ENCODE measurements around the gene CTSD. TPM values are rescaled to one million over a fixed set of nuclear protein-coding genes. Genes with fewer than 3 reads are reported as not detected.

Gene CTSD
- total RNA-seq, 1 donor from 2014 or later: 92.1 TPM

- DNase-seq (ENCODE audit: low spot score): no peak
- H3K4me1 Mint-ChIP-seq (ENCODE audit: low read depth): peaks cover 37% of the 10 kb centered on the region
- peaks cover 12% of the 10 kb centered on the region for H3K27me3 Mint-ChIP-seq (ENCODE audit: insufficient read depth)
- intact Hi-C loops (cut with micrococcal nuclease): no loop called here
- no peak overlapping the region for H3K27ac Mint-ChIP-seq
- peaks cover 18% of the 10 kb centered on the region for H3K36me3 Mint-ChIP-seq (ENCODE audit: low read depth)
- no peaks in the 10 kb centered on the region for H3K9me3 Mint-ChIP-seq
- H3K4me3 Mint-ChIP-seq: no peak overlapping the region
Measured at GRCh38 chr11:1753229-1753928, 10.3 kb downstream of the CTSD start.

- no peak for DNase-seq (ENCODE audit: low spot score)
- H3K4me1 Mint-ChIP-seq (ENCODE audit: low read depth): peaks cover 32% of the 10 kb centered on the region
- H3K36me3 Mint-ChIP-seq (ENCODE audit: low read depth): peaks cover 18% of the 10 kb centered on the region
- peaks cover 12% of the 10 kb centered on the region for H3K27me3 Mint-ChIP-seq (ENCODE audit: insufficient read depth)
- no peak overlapping the region for H3K27ac Mint-ChIP-seq
- no peak overlapping the region for H3K4me3 Mint-ChIP-seq
- H3K9me3 Mint-ChIP-seq: no peaks in the 10 kb centered on the region
- intact Hi-C loops (cut with micrococcal nuclease): no loop called here
Measured at GRCh38 chr11:1752907-1753228, 10.9 kb downstream of the CTSD start.

GRCh38 chr11:1751999-1752906, 11.5 kb downstream of the CTSD start:
- no peak for DNase-seq (ENCODE audit: low spot score)
- Mint-ChIP-seq H3K9me3 (no peaks in the 10 kb centered on the region), H3K4me1 (ENCODE audit: low read depth) (peaks cover 26% of the 10 kb centered on the region), H3K27ac (no peak overlapping the region), H3K36me3 (ENCODE audit: low read depth) (peaks cover 18% of the 10 kb centered on the region), H3K27me3 (ENCODE audit: insufficient read depth) (peaks cover 12% of the 10 kb centered on the region), H3K4me3 (no peak overlapping the region)
- intact Hi-C loops (cut with micrococcal nuclease): no loop called here

- H3K36me3 Mint-ChIP-seq (ENCODE audit: low read depth): peaks cover 18% of the 10 kb centered on the region
- no peak overlapping the region for H3K4me3 Mint-ChIP-seq
- intact Hi-C loops (cut with micrococcal nuclease): no loop called here
- peaks cover 24% of the 10 kb centered on the region for H3K4me1 Mint-ChIP-seq (ENCODE audit: low read depth)
- no peak for DNase-seq (ENCODE audit: low spot score)
- H3K27me3 Mint-ChIP-seq (ENCODE audit: insufficient read depth): peaks cover 12% of the 10 kb centered on the region
- no peaks in the 10 kb centered on the region for H3K9me3 Mint-ChIP-seq
- no peak overlapping the region for H3K27ac Mint-ChIP-seq
Measured at GRCh38 chr11:1751531-1751921, 12.2 kb downstream of the CTSD start.

GRCh38 chr11:1750840-1751530, 12.7 kb downstream of the CTSD start:
- peaks cover 12% of the 10 kb centered on the region for H3K27me3 Mint-ChIP-seq (ENCODE audit: insufficient read depth)
- peaks cover 18% of the 10 kb centered on the region for H3K36me3 Mint-ChIP-seq (ENCODE audit: low read depth)
- DNase-seq (ENCODE audit: low spot score): no peak
- no peaks in the 10 kb centered on the region for H3K9me3 Mint-ChIP-seq
- no peak overlapping the region for H3K27ac Mint-ChIP-seq
- intact Hi-C loops (cut with micrococcal nuclease): no loop called here
- H3K4me1 Mint-ChIP-seq (ENCODE audit: low read depth): peaks cover 22% of the 10 kb centered on the region
- H3K4me3 Mint-ChIP-seq: no peak overlapping the region

- Mint-ChIP-seq H3K27me3 (ENCODE audit: insufficient read depth) (peaks cover 12% of the 10 kb centered on the region), H3K27ac (no peak within 1 kb of the TSS), H3K9me3 (no peaks in the 10 kb centered on the region), H3K4me3 (peak within 1 kb of the TSS; percentile 34), H3K4me1 (ENCODE audit: low read depth) (peaks cover 16% of the 10 kb centered on the region), H3K36me3 (ENCODE audit: low read depth) (peaks cover 13% of the 10 kb centered on the region)
- DNase-seq (ENCODE audit: low spot score): no peak
- intact Hi-C loops (cut with micrococcal nuclease): no loop called here
Measured at GRCh38 chr11:1750481-1750839, 13.3 kb downstream of the CTSD start, which contains the start of gene IFITM10. Gene IFITM10, minus strand, starts transcription at chr11:1750595. Its CDS starts 153 bp downstream, at chr11:1750442.

- peaks cover 11% of the 10 kb centered on the region for H3K36me3 Mint-ChIP-seq (ENCODE audit: low read depth)
- H3K4me3 Mint-ChIP-seq: no peak overlapping the region
- peaks cover 10% of the 10 kb centered on the region for H3K4me1 Mint-ChIP-seq (ENCODE audit: low read depth)
- DNase-seq (ENCODE audit: low spot score): no peak
- intact Hi-C loops (cut with micrococcal nuclease): no loop called here
- H3K9me3 Mint-ChIP-seq: no peaks in the 10 kb centered on the region
- peaks cover 12% of the 10 kb centered on the region for H3K27me3 Mint-ChIP-seq (ENCODE audit: insufficient read depth)
- no peak overlapping the region for H3K27ac Mint-ChIP-seq
Measured at GRCh38 chr11:1749395-1750351, 14.1 kb downstream of the CTSD start.

- intact Hi-C loops (cut with micrococcal nuclease): no loop called here
- H3K4me1 Mint-ChIP-seq (ENCODE audit: low read depth): peaks cover 10% of the 10 kb centered on the region
- H3K36me3 Mint-ChIP-seq (ENCODE audit: low read depth): peaks cover 8% of the 10 kb centered on the region
- no peak for DNase-seq (ENCODE audit: low spot score)
- no peaks in the 10 kb centered on the region for H3K9me3 Mint-ChIP-seq
- H3K27me3 Mint-ChIP-seq (ENCODE audit: insufficient read depth): peaks cover 12% of the 10 kb centered on the region
- no peak overlapping the region for H3K4me3 Mint-ChIP-seq
- no peak overlapping the region for H3K27ac Mint-ChIP-seq
Measured at GRCh38 chr11:1748636-1749394, 14.9 kb downstream of the CTSD start.

- peaks cover 12% of the 10 kb centered on the region for H3K27me3 Mint-ChIP-seq (ENCODE audit: insufficient read depth)
- H3K9me3 Mint-ChIP-seq: no peaks in the 10 kb centered on the region
- intact Hi-C loops (cut with micrococcal nuclease): no loop called here
- peaks cover 10% of the 10 kb centered on the region for H3K4me1 Mint-ChIP-seq (ENCODE audit: low read depth)
- H3K4me3 Mint-ChIP-seq: no peak overlapping the region
- H3K36me3 Mint-ChIP-seq (ENCODE audit: low read depth): peaks cover 7% of the 10 kb centered on the region
- H3K27ac Mint-ChIP-seq: no peak overlapping the region
- DNase-seq (ENCODE audit: low spot score): no peak
Measured at GRCh38 chr11:1747753-1748635, 15.7 kb downstream of the CTSD start.

- H3K27ac Mint-ChIP-seq: no peak overlapping the region
- no peak overlapping the region for H3K4me3 Mint-ChIP-seq
- no peak for DNase-seq (ENCODE audit: low spot score)
- intact Hi-C loops (cut with micrococcal nuclease): no loop called here
- H3K36me3 Mint-ChIP-seq (ENCODE audit: low read depth): peaks cover 5% of the 10 kb centered on the region
- H3K4me1 Mint-ChIP-seq (ENCODE audit: low read depth): peaks cover 10% of the 10 kb centered on the region
- no peaks in the 10 kb centered on the region for H3K9me3 Mint-ChIP-seq
- peaks cover 12% of the 10 kb centered on the region for H3K27me3 Mint-ChIP-seq (ENCODE audit: insufficient read depth)
Measured at GRCh38 chr11:1746956-1747752, 16.6 kb downstream of the CTSD start.
